GM18909 (cell line): ENCODE results near the gene ZFR.
"Not testable (repeated sequence)": the region's sequence is repeated elsewhere in the genome, so short reads cannot be mapped to it uniquely, and the experiment has no call there.

Experiments
- ATAC-seq: cut with Tn5 transposase; IDR thresholded peaks from one replicate; pipeline ENCODE4 v1.9.1; 2021; ENCODE audit warnings: mild to moderate bottlenecking; ENCODE audit not compliant: unreplicated experiment, poor library complexity

ZFR gene

DNA sequence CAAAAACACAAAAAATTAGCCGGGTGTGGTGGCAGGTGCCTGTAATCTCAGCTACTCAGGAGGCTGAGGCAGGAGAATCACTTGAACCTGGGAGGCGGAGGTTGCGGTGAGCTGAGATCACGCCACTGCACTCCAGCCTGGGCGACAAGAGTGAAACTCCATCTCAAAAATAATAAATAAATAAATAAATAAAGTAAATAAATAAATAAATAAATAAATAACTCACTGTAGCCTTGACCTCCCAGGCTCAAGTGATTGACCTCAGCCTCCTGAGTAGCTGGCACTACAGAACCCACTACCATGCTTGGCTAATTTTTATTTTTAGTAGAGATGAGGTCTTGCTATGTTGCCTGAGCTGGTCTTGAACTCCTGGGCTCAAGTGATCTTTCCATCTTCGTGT, 77.3 kb downstream of the ZFR start:
- ATAC-seq = not testable (repeated sequence)

DNA sequence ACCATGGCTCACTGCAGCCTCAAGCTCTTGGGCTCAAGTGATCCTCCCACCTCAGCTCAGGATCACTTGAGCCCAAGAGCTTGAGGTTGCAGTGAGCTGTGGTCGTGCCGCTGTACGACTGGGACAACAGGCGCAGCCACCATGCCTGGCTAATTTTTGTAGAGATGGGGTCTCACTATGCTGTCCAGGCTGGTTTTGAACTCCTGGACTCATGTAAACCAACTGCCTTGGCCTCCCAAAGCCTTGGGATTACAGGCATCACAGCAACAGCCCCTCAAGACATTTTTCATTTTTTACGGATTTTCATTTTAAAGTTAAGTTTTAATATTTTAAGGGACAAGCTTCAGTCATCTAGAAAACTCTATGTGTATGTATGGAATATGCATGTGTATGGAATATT, 78.9 kb downstream of the ZFR start:
- ATAC-seq = no peak

- ATAC-seq = no peak
Observed at GRCh38 chr5:32363030-32363429, 81.5 kb downstream of the ZFR start.

GRCh38 chr5:32362527-32362926, 82.0 kb downstream of the ZFR start:
- no peak for ATAC-seq

DNA sequence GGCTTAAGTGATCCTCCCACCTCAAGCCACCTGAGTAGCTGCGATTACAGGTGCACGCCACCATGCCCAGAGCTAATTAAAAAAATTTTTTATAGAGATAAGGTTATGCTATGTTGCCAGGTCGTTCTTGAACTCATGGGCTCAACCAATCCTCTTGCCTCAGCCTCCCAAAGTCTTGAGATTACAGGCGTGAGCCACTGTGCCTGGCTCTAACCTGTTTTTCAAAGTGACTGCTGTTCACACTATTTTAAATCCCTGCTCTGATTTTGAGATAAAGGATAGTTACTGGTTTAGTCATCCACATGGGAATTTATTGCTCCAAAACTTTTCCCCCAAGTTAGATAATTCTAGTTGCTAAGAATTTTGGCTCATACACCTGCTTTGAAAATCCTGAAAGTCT, 83.6 kb downstream of the ZFR start:
- ATAC-seq = no peak

DNA sequence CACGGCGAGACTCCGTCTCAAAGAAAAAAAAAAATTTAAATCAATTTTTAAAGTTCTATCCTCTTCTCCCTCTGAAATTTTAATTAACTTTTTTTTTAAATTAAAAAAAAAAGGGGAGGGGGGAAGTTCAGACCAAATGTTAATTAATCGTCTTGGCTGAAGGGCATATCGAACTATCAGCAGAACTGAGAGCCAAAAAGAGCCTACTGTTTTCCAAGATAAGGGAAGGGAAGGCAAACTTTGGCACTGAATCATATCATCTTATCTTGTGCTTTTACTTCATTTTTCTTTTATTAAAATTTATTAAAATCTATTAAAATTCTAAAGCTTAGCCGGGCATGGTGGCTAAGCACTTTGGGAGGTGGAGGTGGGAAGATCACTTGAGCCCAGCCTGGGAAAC, 85.9 kb downstream of the ZFR start:
- no peak for ATAC-seq

DNA sequence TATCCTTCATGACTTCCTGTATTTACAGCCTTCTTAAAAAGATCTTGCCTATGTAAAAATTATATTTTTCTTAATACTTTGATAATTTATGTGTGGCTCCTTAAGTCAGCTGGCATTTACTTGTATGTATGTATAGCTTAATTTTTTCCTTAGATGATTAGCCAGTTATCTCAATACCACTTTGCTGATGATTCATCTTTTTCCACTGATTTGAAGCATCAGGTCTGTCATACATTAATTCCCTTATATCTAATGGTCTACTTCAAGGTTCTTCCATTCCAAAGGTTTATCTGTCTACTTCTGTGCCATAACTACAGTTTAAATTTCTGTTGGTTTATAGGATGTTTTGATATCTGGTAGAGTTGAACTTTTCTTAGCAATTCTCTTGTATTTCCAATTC, 86.9 kb downstream of the ZFR start:
- ATAC-seq = no peak

DNA sequence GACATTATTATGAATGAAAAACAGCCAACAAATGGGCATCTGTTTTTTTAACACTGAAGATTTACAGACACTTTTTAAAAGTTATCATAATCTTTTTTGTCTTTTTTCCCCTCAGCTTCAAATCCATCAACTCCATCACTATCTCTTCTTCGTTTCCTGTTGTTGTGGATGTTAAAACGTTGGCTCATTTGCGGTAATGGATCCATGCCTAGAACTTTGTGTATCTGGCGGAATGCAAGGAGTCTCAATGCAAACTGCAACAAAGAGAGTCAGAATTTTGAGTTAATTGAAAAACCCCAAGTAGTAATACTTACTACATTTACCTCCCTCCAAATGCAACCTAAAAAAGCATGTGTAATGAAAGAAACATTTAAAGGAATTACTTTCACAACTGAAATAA, 88.9 kb downstream of the ZFR start:
- ATAC-seq = no peak

GRCh38 chr5:32353420-32353819, 91.1 kb downstream of the ZFR start:
- no peak for ATAC-seq

- ATAC-seq = no peak
Observed at GRCh38 chr5:32352685-32353084, 91.9 kb downstream of the ZFR start.

- no peak for ATAC-seq
Observed at GRCh38 chr5:32346869-32347268, 97.7 kb downstream of the ZFR start.

DNA sequence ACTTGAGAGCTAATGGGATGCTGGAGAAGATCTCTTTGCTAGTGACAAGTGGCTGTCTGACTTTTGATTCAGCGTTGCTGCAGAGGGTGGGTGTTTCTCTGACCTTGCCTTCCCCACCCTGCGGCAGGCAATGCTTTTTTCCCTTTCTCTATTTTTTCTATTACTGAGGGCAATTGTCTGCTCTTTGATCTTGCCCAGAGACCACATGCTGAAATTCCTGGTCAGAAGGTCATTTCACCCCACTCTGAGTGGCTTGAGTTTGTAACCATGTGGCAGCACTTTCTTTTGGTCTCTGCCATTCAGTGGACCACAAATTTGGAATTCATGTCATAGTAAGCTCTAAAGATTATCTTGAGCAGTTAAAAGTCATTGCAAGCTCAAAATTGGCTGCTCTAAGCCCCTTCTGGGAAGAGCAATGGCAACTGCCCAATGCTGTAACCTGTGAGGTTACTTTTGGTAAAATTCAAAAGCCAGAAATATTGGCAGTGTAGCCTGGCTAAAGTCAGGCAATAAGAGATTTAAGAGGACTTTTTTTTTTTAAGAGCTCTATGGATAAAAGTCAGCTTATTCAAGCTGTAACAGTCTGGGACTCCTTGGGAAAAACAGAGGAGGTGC, 101.4 kb downstream of the ZFR start:
- no peak for ATAC-seq

GRCh38 chr5:32342656-32343055, 101.9 kb downstream of the ZFR start:
- no peak for ATAC-seq

DNA sequence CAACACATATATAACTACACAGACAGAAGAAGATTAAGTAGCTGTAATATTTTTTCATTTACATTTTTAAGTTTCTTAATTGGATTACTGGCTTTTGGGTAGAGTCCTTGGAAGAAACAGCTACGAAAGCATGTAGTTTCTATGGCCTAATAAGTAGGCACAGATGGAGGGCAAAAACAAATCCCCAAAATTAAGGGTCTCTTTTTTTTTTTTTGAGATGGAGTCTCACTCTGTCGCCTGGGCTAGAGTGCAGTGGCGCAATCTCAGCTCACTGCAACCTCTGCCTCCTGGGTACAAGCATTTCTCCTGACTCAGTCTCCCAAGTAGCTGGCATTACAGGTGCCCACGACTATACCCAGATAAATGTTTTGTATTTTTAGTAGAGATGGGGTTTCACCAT, 104.7 kb downstream of the ZFR start:
- no peak for ATAC-seq

DNA sequence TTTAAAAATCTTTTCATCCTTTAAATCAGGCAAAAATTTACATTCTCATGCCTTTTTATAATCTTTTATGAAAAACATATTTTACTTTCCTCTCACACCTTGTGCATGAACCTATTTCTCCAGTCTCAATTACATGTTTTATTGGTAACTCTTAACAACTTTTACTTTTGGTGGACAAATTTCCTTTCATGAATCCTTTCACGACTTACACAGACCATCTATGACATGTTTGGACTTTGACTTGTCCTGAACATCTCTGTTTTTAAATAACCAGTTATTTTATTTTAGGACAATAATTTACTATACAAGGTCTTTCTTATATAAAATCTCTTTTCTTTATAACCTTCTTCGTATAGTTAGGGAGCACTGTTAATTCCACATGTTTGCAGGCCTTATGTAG, 105.3 kb downstream of the ZFR start:
- no peak for ATAC-seq

DNA sequence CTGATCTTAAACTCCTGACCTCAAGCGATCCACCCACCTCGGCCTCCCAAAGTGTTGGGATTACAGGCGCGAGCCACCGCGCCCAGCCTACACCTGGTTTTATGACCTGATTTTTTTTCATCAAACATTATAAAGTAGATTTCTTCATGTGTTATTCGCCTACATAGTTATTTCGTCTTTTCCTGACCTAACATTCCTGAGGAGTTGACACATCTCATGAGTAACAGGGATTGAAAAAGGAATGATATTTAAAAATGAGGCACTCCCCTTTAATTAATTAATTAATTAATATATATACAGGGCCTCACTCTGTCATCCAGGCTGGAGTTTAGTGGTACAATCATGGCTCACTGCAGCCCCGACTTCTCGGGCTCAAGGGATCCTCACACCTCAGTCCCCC, 111.6 kb downstream of the ZFR start:
- no peak for ATAC-seq

DNA sequence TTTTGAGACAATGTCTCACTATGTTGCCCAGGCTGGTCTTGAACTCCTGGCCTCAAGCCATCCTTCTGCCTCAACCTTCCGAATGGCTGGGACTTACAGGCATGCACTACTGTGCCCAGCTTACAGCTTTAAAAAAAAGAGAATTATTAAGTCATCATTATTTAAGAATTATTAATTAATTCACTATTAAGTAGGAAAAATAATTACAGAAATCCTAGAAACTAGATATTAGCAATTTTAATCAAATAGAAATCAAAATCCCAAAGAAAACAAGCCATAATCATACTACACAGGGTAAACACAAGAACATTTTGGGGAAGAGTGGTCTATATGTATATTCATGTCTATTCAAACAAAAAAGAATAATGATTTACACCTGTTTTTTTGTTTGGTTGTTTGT, 112.2 kb downstream of the ZFR start:
- no peak for ATAC-seq

DNA sequence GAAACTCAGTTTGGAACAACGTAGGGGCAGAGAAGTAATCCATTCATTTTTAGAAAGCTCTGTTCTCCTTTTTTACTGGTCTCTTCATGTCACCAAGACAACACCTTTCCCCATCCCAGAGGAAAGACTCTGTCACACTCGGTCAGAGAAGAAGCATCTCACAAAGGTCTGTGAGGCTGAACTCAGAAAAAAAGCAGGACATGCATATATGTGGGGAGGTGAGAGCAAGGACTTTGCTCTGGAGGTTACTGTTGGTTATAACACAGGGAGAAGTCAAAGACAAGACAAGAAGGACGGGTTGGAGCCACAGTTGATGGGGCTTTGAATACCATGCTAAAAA, 112.6 kb downstream of the ZFR start:
- ATAC-seq = no peak

DNA sequence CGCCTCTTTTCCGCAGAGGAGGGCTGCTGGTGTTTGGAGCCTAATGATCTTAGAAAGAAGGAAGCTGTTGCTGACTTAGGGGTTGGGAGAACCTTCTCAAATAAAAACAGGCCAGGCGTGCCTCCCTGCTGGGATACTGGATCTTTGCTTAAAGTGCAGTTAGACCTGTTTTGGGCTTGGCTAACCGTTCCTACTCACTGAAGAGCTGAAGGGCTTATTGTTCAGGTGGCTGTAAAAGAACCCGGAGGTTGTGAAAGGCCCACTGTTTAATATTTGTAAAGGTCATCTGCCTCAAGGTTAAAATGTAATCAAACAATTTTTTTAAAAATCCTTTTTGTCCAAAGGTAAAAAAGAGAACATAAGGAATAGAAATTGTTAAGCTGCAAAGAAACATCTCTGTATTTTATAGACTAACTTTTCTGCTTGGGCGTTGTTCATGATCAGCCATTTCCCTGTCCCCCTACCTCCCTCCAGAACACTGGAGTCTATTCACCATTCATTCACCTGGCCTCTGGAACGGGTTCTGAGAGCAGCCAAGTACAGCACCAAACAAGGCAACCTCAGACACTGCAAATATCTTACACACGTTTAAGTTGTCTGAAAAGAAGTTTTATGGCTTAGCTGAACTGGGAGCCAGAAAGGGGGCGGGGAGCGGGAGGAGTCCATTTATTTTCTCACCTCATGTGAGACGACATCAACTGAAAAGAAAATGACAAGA, 113.2 kb downstream of the ZFR start:
- ATAC-seq = no peak

DNA sequence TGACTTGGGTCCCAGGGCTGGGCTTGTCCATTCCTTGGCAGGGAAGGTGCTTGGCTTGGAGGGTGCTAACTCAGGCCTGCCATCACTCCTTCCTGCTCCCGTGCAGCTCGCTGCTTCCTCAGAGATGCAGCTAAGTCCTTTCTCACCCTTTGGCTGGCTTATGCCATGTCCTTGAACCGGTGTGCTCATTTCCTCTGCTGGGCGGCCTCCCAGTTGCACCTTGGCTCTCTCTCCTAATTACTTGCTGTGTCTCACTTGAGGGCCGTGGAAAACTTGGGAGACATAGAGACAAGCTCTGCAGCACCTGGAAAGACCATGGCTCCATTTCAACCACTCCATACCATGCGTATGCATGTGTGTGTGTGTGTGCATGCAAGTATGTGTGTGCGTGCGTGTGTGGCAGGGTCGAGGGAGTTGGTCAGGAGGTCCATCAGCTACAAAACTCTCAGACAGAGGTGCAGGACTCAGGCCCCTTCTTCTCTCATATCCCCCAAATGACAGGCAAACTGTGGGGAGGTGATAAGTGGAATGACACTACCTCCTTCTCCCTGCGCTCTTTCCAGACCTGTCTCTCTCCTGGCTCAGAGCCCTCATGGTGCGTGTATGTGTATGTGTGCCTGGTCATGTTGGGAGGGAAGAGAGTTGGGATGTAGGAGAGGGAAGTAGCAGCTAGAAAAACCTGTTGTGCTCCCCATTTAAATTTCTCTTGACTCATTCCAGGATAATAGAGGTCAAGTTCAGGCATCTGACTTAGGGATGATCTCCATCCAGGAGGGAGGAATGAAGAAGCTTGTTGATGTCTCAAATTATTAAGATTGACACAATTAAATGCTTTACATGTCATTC, 114.2 kb downstream of the ZFR start:
- no peak for ATAC-seq

GRCh38 chr5:32329395-32329834, 115.1 kb downstream of the ZFR start:
- ATAC-seq = peak; percentile 85
